ENCODE data around the gene TCF3. TPM values are rescaled to one million over a fixed set of nuclear protein-coding genes. Genes with fewer than 3 reads are reported as not detected.

TCF3 gene
- total and polyA plus RNA-seq, 7 donors = 20.1 to 33.8 (median 24.6) TPM

DNA sequence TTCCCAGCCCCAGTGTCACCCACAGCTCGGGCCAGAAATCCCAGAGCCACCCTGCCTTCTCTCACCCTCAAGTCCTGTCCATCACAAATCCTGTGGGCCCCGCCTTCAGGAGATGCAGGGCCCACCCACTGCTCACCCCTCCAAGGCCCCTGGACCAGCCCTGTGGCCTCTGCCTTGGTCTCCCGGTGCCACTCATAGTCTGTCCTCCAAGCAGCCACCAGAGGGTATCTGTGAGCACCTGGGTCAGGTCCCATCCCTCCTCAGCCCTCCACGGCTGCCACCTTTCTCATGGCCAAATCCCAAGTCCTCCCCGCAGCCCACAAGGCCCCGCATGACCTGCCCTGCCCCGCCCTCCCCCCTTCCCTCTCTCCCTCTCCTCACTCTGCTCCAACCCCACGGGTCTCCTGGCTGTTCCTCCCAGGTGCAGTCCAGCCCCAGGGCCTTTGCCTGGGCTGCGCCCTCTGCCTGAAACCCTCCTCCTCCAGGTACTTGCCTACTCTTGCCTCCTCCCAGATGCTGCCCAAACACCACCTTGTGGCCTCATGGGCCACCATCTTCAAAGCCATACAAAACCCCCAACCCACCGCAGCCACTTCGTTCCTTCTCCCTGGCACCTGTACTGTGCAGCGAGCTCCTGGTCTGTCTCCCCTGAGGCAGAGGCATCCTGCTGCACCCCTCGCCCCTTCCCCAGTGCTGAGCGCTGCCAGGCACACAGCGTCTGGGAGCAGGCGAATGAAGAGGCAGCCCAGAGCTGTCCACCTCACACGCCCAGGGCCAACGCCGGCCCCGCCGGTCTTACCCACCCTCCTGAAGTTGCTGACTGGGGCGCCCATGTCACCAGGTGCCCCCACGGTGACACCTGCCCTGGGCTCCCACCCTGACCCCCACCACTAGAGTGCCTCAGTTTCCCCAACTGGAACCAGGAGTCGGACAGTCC, 34.0 kb downstream of the TCF3 start:
- Histone ChIP-seq H3K27me3 (ENCODE audit: insufficient read depth in 3 of 3, low read length in 2 of 3) (no peaks in the 10 kb centered on the region), H3K36me3 (ENCODE audit: insufficient read depth in 1 of 2, low read depth in 1 of 2) (peaks cover 0 to 60% of the 10 kb centered on the region in 2 donors), H3K9me3 (no peaks in the 10 kb centered on the region), H3K4me3 (no peak overlapping the region), H3K4me1 (no peaks in the 10 kb centered on the region), H3K27ac (no peak overlapping the region)
- ATAC-seq (peak; percentile 68 to 86 (median 78)), DNase-seq (no peak)
- peak; percentile 44 for TF ChIP-seq CTCF (IDR thresholded peaks at IDR 0.05)
- 78 to 88% (median 78%) methylated on average over 22 to 24 of the region's 24 CpGs for WGBS, 3 donors
- intact Hi-C loops (cut with DNase I) = no loop called here

- intact Hi-C loops (cut with DNase I) = no loop called here
Observed at GRCh38 chr19:1616875-1617274, 35.5 kb downstream of the TCF3 start.

DNA sequence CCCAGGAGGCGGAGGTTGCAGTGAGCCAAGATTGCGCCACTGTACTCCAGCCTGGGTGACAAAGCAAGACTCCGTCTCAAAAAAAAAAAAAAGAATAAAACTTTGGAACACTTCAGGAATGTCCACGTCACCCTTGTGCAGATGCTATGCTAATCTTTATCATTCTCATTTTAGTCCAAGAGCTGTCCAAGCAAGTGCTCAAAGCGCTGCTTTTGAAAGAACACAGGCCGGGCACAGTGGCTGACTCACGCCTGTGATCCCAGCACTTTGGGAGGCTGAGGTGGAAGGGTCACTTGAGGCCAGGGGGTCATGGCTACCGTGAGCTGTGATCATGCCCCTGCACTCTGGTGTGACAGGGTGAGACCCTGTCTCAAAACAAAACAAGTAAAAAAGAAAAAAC, 36.0 kb downstream of the TCF3 start:
- intact Hi-C loops (cut with DNase I) = no loop called here
- ATAC-seq (no peak), DNase-seq (no peak)
- H3K9me3 ChIP-seq = no peaks in the 10 kb centered on the region
- peaks cover 2 to 60% of the 10 kb centered on the region in 2 donors for H3K36me3 ChIP-seq (ENCODE audit: insufficient read depth in 1 of 2, low read depth in 1 of 2)
- TF ChIP-seq CTCF (IDR thresholded peaks at IDR 0.05) = no peak
- no peak overlapping the region for H3K4me3 ChIP-seq
- no peaks in the 10 kb centered on the region for H3K4me1 ChIP-seq
- H3K27ac ChIP-seq = no peak overlapping the region
- 78 to 90% (median 81%) methylated on average over 8 of the region's 8 CpGs for WGBS, 3 donors
- no peaks in the 10 kb centered on the region for H3K27me3 ChIP-seq (ENCODE audit: insufficient read depth in 3 of 3, low read length in 2 of 3)

More at GRCh38 chr19:1616875-1617274, 35.5 kb downstream of the TCF3 start:
- no peaks in the 10 kb centered on the region for H3K4me1 ChIP-seq
- no peak overlapping the region for H3K27ac ChIP-seq
- TF ChIP-seq CTCF (IDR thresholded peaks at IDR 0.05) = no peak
- no peaks in the 10 kb centered on the region for H3K9me3 ChIP-seq
- H3K36me3 ChIP-seq (ENCODE audit: insufficient read depth in 1 of 2, low read depth in 1 of 2) = peaks cover 0 to 61% of the 10 kb centered on the region in 2 donors
- DNase-seq = no peak
- H3K4me3 ChIP-seq = no peak overlapping the region
- no peaks in the 10 kb centered on the region for H3K27me3 ChIP-seq (ENCODE audit: insufficient read depth in 3 of 3, low read length in 2 of 3)
- 73 to 86% (median 76%) methylated on average over 4 of the region's 4 CpGs for WGBS, 3 donors
- no peak for ATAC-seq

DNA sequence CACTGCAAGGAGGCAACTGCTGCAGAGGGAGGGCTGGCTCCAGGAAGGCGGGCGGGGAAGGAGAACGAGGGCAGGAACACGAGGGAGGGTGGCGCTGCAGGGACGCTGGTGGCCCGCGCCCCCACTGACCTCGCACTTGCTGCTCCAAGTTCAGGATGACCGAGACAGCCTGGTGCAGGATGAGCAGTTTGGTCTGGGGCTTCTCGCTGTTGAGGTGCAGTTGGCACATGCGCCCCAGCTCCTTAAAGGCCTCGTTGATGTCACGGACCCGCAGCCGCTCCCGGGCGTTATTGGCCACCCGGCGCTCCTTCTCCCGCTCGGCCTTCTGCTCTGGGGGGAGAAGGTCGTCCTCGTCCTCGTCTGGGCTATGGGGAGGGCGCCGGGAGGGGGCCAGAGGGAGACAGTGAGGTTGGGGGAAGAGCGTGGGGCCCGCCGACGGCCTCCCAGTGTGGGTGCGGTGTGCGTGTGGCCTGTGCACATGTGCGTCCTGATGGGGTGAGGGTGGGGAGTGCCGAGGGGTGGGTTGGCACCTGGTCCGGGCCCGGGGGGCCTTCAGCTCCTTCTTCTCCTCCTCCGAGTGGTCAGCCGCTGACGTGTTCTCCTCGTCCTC, 37.2 kb downstream of the TCF3 start:
- DNase-seq = no peak
- Histone ChIP-seq H3K4me1 (no peaks in the 10 kb centered on the region), H3K4me3 (no peak overlapping the region), H3K27me3 (ENCODE audit: insufficient read depth in 3 of 3, low read length in 2 of 3) (no peaks in the 10 kb centered on the region), H3K9me3 (no peaks in the 10 kb centered on the region), H3K27ac (no peak overlapping the region), H3K36me3 (ENCODE audit: insufficient read depth in 1 of 2, low read depth in 1 of 2) (peaks cover 2 to 69% of the 10 kb centered on the region in 2 donors)
- ATAC-seq = no peak
- intact Hi-C loops (cut with DNase I) = no loop called here
- WGBS, 3 donors = 89 to 93% (median 90%) methylated on average over 32 to 41 of the region's 41 CpGs
- no peak for TF ChIP-seq CTCF (IDR thresholded peaks at IDR 0.05)

All from psoas muscle (tissue), 8 donors.